ENCODE data around the gene DUSP9.

GRCh38 chrX:153686711-153687110 is 39.7 kb downstream of the DUSP9 start:
- TF ChIP-seq CTCF (IDR thresholded peaks at IDR 0.05) (no peak), POLR2A (IDR thresholded peaks at IDR 0.05) (no peak)

Measured in body of pancreas (tissue), 4 donors.